Peyer's patch (tissue), 4 donors: ENCODE data around the gene AMBP. TPM values are rescaled to one million over a fixed set of nuclear protein-coding genes. Genes with fewer than 3 reads are reported as not detected.

Experiments
- DNase-seq, 3 donors: peaks; one replicate each; pipeline ENCODE4 v3.0.0-alpha.2; 2017 to 2019
- H3K27ac ChIP-seq, 4 donors: fragments of 200-600 bp; sonication (generic); one replicate each; pipeline ENCODE4 v1.5.1; 2016 to 2019
- H3K27me3 ChIP-seq, 2 donors: fragments of 200-600 bp; sonication (generic); one replicate each; pipeline ENCODE4 v1.5.1; 2019
- H3K36me3 ChIP-seq, 3 donors: fragments of 200-600 bp; sonication (generic); one replicate each; pipeline ENCODE4 v1.5.1; 2016 to 2019
- H3K4me1 ChIP-seq, 4 donors: fragments of 200-600 bp; sonication (generic); one replicate each; pipeline ENCODE4 v1.5.1; 2016 to 2019
- H3K4me3 ChIP-seq, 4 donors: fragments of 200-600 bp; sonication (generic); 1 replicate in 3 of 4; 2 replicates in 1 of 4; pipeline ENCODE4 v1.5.1; 2016 to 2019; ENCODE audit warnings: mild to moderate bottlenecking in 1 of 4
- H3K9me3 ChIP-seq, 4 donors: fragments of 200-600 bp; sonication (generic); one replicate each; pipeline ENCODE4 v1.5.1; 2016 to 2019; ENCODE audit warnings: mild to moderate bottlenecking in 1 of 4
- CTCF ChIP-seq, 6 experiments: fragments of 450-650 bp in 4 of 6; fragments of 200-600 bp in 2 of 6; sonication (generic) in 1 of 6; IDR thresholded peaks; one replicate each; pipeline ENCODE4 v1.5.1; 2017 to 2019; ENCODE audit warnings: antibody characterized with exemption in 6 of 6, mild to moderate bottlenecking in 3 of 6, moderate library complexity in 1 of 6
- POLR2A ChIP-seq, 2 donors: fragments of 450-650 bp; IDR thresholded peaks; one replicate each; pipeline ENCODE4 v1.5.1; 2017; ENCODE audit warnings: antibody characterized with exemption in 2 of 2, mild to moderate bottlenecking in 2 of 2, moderate library complexity in 2 of 2
- total RNA-seq, 4 donors: library from RNA; depleted of rRNA; stranded (reverse); fragments of >200 nt; gene quantifications; one replicate each; pipeline ENCODE4 v1.1.0, GENCODE V29; 2016

The AMBP gene
- total RNA-seq, 4 donors from 2014 or later = 4.4 TPM; not detected in 3

GRCh38 chr9:114061830-114062474 is 16.1 kb downstream of the AMBP start:
- Histone ChIP-seq H3K36me3 (no peaks in the 10 kb centered on the region), H3K27ac (no peak overlapping the region), H3K9me3 (no peaks in the 10 kb centered on the region), H3K4me1 (no peaks in the 10 kb centered on the region), H3K27me3 (no peaks in the 10 kb centered on the region), H3K4me3 (no peak overlapping the region)
- DNase-seq = no peak
- no peak for TF ChIP-seq POLR2A (IDR thresholded peaks at IDR 0.05)
- TF ChIP-seq CTCF (IDR thresholded peaks at IDR 0.05) = no peak

- Histone ChIP-seq H3K36me3 (no peaks in the 10 kb centered on the region), H3K4me3 (no peak overlapping the region), H3K27ac (no peak overlapping the region), H3K27me3 (no peaks in the 10 kb centered on the region), H3K4me1 (no peaks in the 10 kb centered on the region), H3K9me3 (no peaks in the 10 kb centered on the region)
- TF ChIP-seq CTCF (IDR thresholded peaks at IDR 0.05) = no peak
- no peak for TF ChIP-seq POLR2A (IDR thresholded peaks at IDR 0.05)
- DNase-seq = peak in 1 of 3 donors; percentile 9
Measured at GRCh38 chr9:114061292-114061691, 16.8 kb downstream of the AMBP start.

- TF ChIP-seq POLR2A (IDR thresholded peaks at IDR 0.05) (no peak), CTCF (IDR thresholded peaks at IDR 0.05) (no peak)
- Histone ChIP-seq H3K27ac (no peak overlapping the region), H3K36me3 (no peaks in the 10 kb centered on the region), H3K27me3 (no peaks in the 10 kb centered on the region), H3K9me3 (no peaks in the 10 kb centered on the region), H3K4me3 (no peak overlapping the region), H3K4me1 (no peaks in the 10 kb centered on the region)
- DNase-seq = no peak
Measured at GRCh38 chr9:114060711-114061110, 17.4 kb downstream of the AMBP start.

GRCh38 chr9:114060070-114060469 is 18.0 kb downstream of the AMBP start:
- Histone ChIP-seq H3K4me3 (no peak overlapping the region), H3K9me3 (no peaks in the 10 kb centered on the region), H3K27me3 (no peaks in the 10 kb centered on the region), H3K36me3 (no peaks in the 10 kb centered on the region), H3K27ac (no peak overlapping the region), H3K4me1 (no peaks in the 10 kb centered on the region)
- peak in 1 of 3 donors; percentile 4 for DNase-seq
- no peak for TF ChIP-seq CTCF (IDR thresholded peaks at IDR 0.05)
- TF ChIP-seq POLR2A (IDR thresholded peaks at IDR 0.05) = no peak

DNA sequence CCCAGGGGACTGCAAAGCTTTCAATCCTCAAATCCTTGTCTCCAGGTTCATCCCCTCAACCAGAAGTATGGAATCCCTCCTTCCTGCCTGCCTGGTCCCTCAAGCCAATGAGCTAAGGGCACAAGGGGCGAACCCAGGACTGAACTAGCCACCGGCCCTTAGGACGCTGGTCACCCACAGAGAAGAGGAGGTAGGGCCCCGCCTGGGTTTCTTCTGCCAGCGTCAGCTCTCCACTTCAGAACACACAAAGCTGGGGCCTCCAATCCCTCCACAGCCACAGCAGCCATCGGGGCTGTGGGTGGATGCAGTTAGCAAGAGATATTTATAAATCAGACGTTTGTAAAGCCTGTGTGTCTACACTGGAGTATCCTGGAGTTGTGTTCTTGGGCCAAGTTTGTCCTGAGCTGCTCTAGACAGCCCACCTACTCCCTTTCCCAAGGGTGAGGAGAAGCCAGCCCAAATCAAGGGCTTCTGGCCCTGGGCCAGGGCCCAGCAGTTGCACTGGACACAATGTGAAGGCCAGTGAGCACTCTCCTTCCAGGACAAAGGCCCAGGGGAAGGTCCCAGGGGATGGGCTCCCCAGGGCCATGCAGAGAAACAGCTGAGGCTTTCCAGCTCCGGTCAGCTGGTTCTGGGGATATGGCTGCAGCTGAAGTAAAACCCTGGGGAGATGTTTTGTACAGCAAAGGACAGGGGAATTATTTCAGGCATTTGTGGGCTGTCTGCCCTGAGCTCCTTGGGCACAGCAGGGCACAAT is 18.9 kb downstream of the AMBP start:
- Histone ChIP-seq H3K27ac (no peak overlapping the region), H3K36me3 (no peaks in the 10 kb centered on the region), H3K9me3 (no peaks in the 10 kb centered on the region), H3K4me3 (no peak overlapping the region), H3K4me1 (no peaks in the 10 kb centered on the region), H3K27me3 (no peaks in the 10 kb centered on the region)
- DNase-seq = peak in 1 of 3 donors; percentile 9
- TF ChIP-seq POLR2A (IDR thresholded peaks at IDR 0.05) (no peak), CTCF (IDR thresholded peaks at IDR 0.05) (no peak)
